ENCODE results near the gene PARD3. TPM values are rescaled to one million over a fixed set of nuclear protein-coding genes. Genes with fewer than 3 reads are reported as not detected.
A peak's percentile ranks its signal among the peaks of the same experiment; 100 is the strongest.

The PARD3 gene
- total RNA-seq, 1 donor, result 42.1 TPM

GRCh38 chr10:34537629-34538231 lies 277.4 kb downstream of the PARD3 start:
- H3K4me3 ChIP-seq (ENCODE audit: low read depth, low read length), result no peak overlapping the region
- no peak for DNase-seq (ENCODE audit: low read depth)
- no peak for TF ChIP-seq CTCF (IDR thresholded peaks at IDR 0.05; ENCODE audit: insufficient read depth, low read length)

- H3K4me3 ChIP-seq (ENCODE audit: low read depth, low read length), result no peak overlapping the region
- no peak for TF ChIP-seq CTCF (IDR thresholded peaks at IDR 0.05; ENCODE audit: insufficient read depth, low read length)
- DNase-seq (ENCODE audit: low read depth), result no peak
Observed at GRCh38 chr10:34535872-34536271, 279.2 kb downstream of the PARD3 start.

GRCh38 chr10:34530778-34531177 lies 284.3 kb downstream of the PARD3 start:
- DNase-seq (ENCODE audit: low read depth), result no peak
- H3K4me3 ChIP-seq (ENCODE audit: low read depth, low read length), result no peak overlapping the region
- no peak for TF ChIP-seq CTCF (IDR thresholded peaks at IDR 0.05; ENCODE audit: insufficient read depth, low read length)

GRCh38 chr10:34528320-34528719 lies 286.8 kb downstream of the PARD3 start:
- TF ChIP-seq CTCF (IDR thresholded peaks at IDR 0.05; ENCODE audit: insufficient read depth, low read length), result no peak
- no peak overlapping the region for H3K4me3 ChIP-seq (ENCODE audit: low read depth, low read length)
- peak; percentile 92 for DNase-seq (ENCODE audit: low read depth)

- DNase-seq (ENCODE audit: low read depth), result peak; percentile 99
- TF ChIP-seq CTCF (IDR thresholded peaks at IDR 0.05; ENCODE audit: insufficient read depth, low read length), result peak; percentile 42
- H3K4me3 ChIP-seq (ENCODE audit: low read depth, low read length), result peak overlapping the region; percentile 15
Observed at GRCh38 chr10:34526758-34527730, 288.1 kb downstream of the PARD3 start.

- DNase-seq (ENCODE audit: low read depth), result peak; percentile 83
- H3K4me3 ChIP-seq (ENCODE audit: low read depth, low read length), result peak overlapping the region; percentile 31
- no peak for TF ChIP-seq CTCF (IDR thresholded peaks at IDR 0.05; ENCODE audit: insufficient read depth, low read length)
Observed at GRCh38 chr10:34526186-34526585, 288.9 kb downstream of the PARD3 start.
